Smooth muscle cell of the brain vasculature (primary cell): ENCODE data around the gene RFESD.
"Not testable (repeated sequence)": the region's sequence is repeated elsewhere in the genome, so short reads cannot be mapped to it uniquely, and the experiment has no call there.

Experiments
- DNase-seq: peaks from one replicate; pipeline ENCODE4 v3.0.0-alpha.2; 2012; ENCODE audit warnings: low read depth, low spot score

The RFESD gene

GRCh38 chr5:95628933-95629332 lies 17.6 kb upstream of the RFESD start:
- DNase-seq = no peak

GRCh38 chr5:95630394-95630917 lies 16.1 kb upstream of the RFESD start:
- DNase-seq = no peak

GRCh38 chr5:95631255-95631958 lies 15.2 kb upstream of the RFESD start:
- peak; percentile 59 for DNase-seq

GRCh38 chr5:95631991-95632675 lies 14.4 kb upstream of the RFESD start:
- DNase-seq = no peak

GRCh38 chr5:95632942-95633341 lies 13.6 kb upstream of the RFESD start:
- DNase-seq = not testable (repeated sequence)

GRCh38 chr5:95633671-95634070 lies 12.9 kb upstream of the RFESD start:
- DNase-seq = no peak

- DNase-seq = no peak
Observed at GRCh38 chr5:95634081-95634480, 12.5 kb upstream of the RFESD start.

- DNase-seq = no peak
Observed at GRCh38 chr5:95638632-95639031, 7.9 kb upstream of the RFESD start.

- DNase-seq = no peak
Observed at GRCh38 chr5:95641741-95642220, 4.8 kb upstream of the RFESD start.

GRCh38 chr5:95643152-95643551 lies 3.4 kb upstream of the RFESD start:
- DNase-seq = no peak

- DNase-seq = no peak
Observed at GRCh38 chr5:95644351-95645042, 2.1 kb upstream of the RFESD start.

- not testable (repeated sequence) for DNase-seq
Observed at GRCh38 chr5:95646226-95646568, 380 bp upstream of the RFESD start.

GRCh38 chr5:95647886-95648860 lies 1.6 kb downstream of the RFESD start:
- DNase-seq = no peak

- DNase-seq = no peak
Observed at GRCh38 chr5:95649274-95649673, 2.7 kb downstream of the RFESD start.

- DNase-seq = no peak
Observed at GRCh38 chr5:95649842-95650620, 3.5 kb downstream of the RFESD start.

- no peak for DNase-seq
Observed at GRCh38 chr5:95652849-95653248, 6.3 kb downstream of the RFESD start.

GRCh38 chr5:95654196-95654595 lies 7.6 kb downstream of the RFESD start:
- no peak for DNase-seq

- DNase-seq = no peak
Observed at GRCh38 chr5:95655575-95655974, 9.0 kb downstream of the RFESD start.

- DNase-seq = no peak
Observed at GRCh38 chr5:95660060-95660459, 13.5 kb downstream of the RFESD start.

- DNase-seq = no peak
Observed at GRCh38 chr5:95662946-95663345, 16.4 kb downstream of the RFESD start.
